ENCODE data around the gene GAA. TPM values are rescaled to one million over a fixed set of nuclear protein-coding genes. Genes with fewer than 3 reads are reported as not detected.

Gene GAA
- total RNA-seq, 1 experiment from 2014 or later, result 36.1 TPM

- Histone ChIP-seq H3K36me3 (ENCODE audit: control insufficient read depth, insufficient read depth, low read length) (no peaks in the 10 kb centered on the region), H3K27me3 (ENCODE audit: control insufficient read depth, insufficient read depth, low read length) (no peaks in the 10 kb centered on the region), H3K4me3 (ENCODE audit: low read depth in 2 of 2, low read length in 2 of 2) (no peak overlapping the region), H3K9me3 (ENCODE audit: control insufficient read depth, insufficient read depth, low read depth, low read length) (no peaks in the 10 kb centered on the region), H3K27ac (ENCODE audit: low read length) (no peak overlapping the region), H3K4me1 (ENCODE audit: control insufficient read depth, insufficient read depth, low read length) (no peaks in the 10 kb centered on the region; the same call in 1 of the 2 replicates)
- DNase-seq (ENCODE audit: low read depth, low spot score) (no peak), ATAC-seq (no peak)
- no peak for TF ChIP-seq REST (IDR thresholded peaks at IDR 0.05; ENCODE audit: insufficient read depth in 1 of 2, low read depth in 2 of 2, low read length in 1 of 2)
- no peak for TF ChIP-seq TCF7L2 (IDR thresholded peaks at IDR 0.05; ENCODE audit: low read depth, low read length)
- no peak for TF ChIP-seq POLR2AphosphoS5 (IDR thresholded peaks at IDR 0.05; ENCODE audit: low read depth, low read length)
- TF ChIP-seq CTCF (IDR thresholded peaks at IDR 0.05), result no peak
- no peak for TF ChIP-seq SIN3A (IDR thresholded peaks at IDR 0.05; ENCODE audit: borderline replicate concordance, insufficient read depth, low read depth, low read length)
- ChIA-PET POLR2A (no interaction called here), CTCF (no interaction called here)
- intact Hi-C loops (cut with micrococcal nuclease; ENCODE audit: unreplicated experiment) (no loop called here), in situ Hi-C loops (cut with HindIII; ENCODE audit: low pct_unique_long_range_greater_than_20kb, low sequenced_read_pairs) (no loop called here)
- BruUV-seq (replicated peaks), result no TSS peak
Measured at GRCh38 chr17:80108036-80108971, 6.9 kb downstream of the GAA start.

GRCh38 chr17:80109066-80109660, 7.8 kb downstream of the GAA start:
- no TSS peak for BruUV-seq (replicated peaks)
- intact Hi-C loops (cut with micrococcal nuclease; ENCODE audit: unreplicated experiment), result no loop called here
- in situ Hi-C loops (cut with HindIII; ENCODE audit: low pct_unique_long_range_greater_than_20kb, low sequenced_read_pairs), result no loop called here
- ChIA-PET POLR2A (no interaction called here), CTCF (no interaction called here)
- no peaks in the 10 kb centered on the region; the same call in 1 of the 2 replicates for H3K4me1 ChIP-seq (ENCODE audit: control insufficient read depth, insufficient read depth, low read length)
- H3K27ac ChIP-seq (ENCODE audit: low read length), result no peak overlapping the region
- H3K27me3 ChIP-seq (ENCODE audit: control insufficient read depth, insufficient read depth, low read length), result no peaks in the 10 kb centered on the region
- DNase-seq (ENCODE audit: low read depth, low spot score) (no peak), ATAC-seq (no peak)
- no peaks in the 10 kb centered on the region for H3K36me3 ChIP-seq (ENCODE audit: control insufficient read depth, insufficient read depth, low read length)
- no peaks in the 10 kb centered on the region for H3K9me3 ChIP-seq (ENCODE audit: control insufficient read depth, insufficient read depth, low read depth, low read length)
- no peak for TF ChIP-seq POLR2AphosphoS5 (IDR thresholded peaks at IDR 0.05; ENCODE audit: low read depth, low read length)
- no peak for TF ChIP-seq REST (IDR thresholded peaks at IDR 0.05; ENCODE audit: insufficient read depth in 1 of 2, low read depth in 2 of 2, low read length in 1 of 2)
- TF ChIP-seq SIN3A (IDR thresholded peaks at IDR 0.05; ENCODE audit: borderline replicate concordance, insufficient read depth, low read depth, low read length), result no peak
- no peak for TF ChIP-seq TCF7L2 (IDR thresholded peaks at IDR 0.05; ENCODE audit: low read depth, low read length)
- no peak for TF ChIP-seq CTCF (IDR thresholded peaks at IDR 0.05)
- H3K4me3 ChIP-seq (ENCODE audit: low read depth in 2 of 2, low read length in 2 of 2), result no peak overlapping the region

Data from Panc1 (cell line).